GM18511 (cell line): ENCODE results near the gene ABCC3.
"Not testable (repeated sequence)": the region's sequence is repeated elsewhere in the genome, so short reads cannot be mapped to it uniquely, and the experiment has no call there.

Experiments
- ATAC-seq: cut with Tn5 transposase; IDR thresholded peaks from one replicate; pipeline ENCODE4 v1.9.1; 2021; ENCODE audit warnings: mild to moderate bottlenecking, moderate library complexity; ENCODE audit not compliant: unreplicated experiment

ABCC3 gene

DNA sequence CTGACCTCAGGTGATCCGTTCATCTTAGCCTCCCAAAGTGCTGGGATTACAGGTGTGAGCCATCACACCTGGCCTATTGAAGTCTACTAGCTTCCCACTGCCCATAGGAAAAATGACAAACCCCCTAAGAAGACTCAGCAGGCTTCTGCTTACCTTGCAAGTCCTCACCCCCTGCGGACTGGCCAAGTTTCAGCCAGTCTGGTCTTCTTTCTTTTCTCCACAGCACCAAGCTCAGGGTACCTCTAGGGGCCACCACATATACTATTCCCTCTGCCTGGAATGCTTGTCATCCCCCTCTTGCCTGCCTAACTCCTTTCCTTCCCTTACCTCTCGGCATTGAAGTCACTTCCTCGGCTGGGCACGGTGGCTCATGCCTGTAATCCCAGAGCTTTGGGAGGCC is 31.2 kb downstream of the ABCC3 start:
- no peak for ATAC-seq

DNA sequence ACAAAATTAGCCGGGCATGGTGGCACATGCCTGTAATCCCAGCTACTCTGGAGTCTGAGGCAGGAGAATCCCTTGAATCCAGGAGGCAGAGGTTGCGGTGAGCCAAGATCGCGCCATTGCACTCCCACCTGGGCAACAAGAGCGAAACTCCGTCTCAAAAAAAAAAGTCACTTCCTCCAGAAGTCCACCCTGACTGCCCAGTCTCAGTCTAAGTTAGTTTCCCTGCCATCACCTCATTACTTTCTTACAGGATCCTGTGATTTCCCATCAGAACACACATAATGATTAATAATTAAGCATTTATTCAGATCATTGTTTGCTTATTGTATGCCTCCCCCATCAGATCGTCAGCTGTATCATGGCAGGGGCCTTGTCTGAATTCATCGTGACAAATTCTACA is 31.6 kb downstream of the ABCC3 start:
- ATAC-seq: no peak

DNA sequence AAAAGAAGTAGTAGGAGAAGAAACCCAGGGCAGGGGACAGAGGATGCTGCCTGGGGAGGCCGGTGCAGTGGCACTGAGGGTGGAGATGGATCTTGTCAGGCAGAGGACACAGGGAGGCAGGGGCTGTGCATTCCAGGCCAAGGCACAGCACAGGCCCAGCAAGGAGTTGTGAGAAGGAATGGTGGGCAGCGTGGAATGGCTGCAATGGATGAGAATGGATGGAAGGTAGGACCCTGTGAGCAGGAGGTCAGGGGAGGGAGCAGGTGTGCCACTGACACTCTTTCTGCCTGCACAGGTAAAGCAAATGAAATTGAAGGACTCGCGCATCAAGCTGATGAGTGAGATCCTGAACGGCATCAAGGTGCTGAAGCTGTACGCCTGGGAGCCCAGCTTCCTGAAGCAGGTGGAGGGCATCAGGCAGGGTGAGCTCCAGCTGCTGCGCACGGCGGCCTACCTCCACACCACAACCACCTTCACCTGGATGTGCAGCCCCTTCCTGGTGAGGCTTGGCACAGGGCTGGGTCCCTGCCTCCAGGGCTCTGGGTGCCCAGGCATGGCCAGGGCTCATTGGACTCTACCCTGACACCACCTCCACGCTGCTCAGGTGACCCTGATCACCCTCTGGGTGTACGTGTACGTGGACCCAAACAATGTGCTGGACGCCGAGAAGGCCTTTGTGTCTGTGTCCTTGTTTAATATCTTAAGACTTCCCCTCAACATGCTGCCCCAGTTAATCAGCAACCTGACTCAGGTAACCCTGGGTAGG is 32.8 kb downstream of the ABCC3 start:
- no peak for ATAC-seq

DNA sequence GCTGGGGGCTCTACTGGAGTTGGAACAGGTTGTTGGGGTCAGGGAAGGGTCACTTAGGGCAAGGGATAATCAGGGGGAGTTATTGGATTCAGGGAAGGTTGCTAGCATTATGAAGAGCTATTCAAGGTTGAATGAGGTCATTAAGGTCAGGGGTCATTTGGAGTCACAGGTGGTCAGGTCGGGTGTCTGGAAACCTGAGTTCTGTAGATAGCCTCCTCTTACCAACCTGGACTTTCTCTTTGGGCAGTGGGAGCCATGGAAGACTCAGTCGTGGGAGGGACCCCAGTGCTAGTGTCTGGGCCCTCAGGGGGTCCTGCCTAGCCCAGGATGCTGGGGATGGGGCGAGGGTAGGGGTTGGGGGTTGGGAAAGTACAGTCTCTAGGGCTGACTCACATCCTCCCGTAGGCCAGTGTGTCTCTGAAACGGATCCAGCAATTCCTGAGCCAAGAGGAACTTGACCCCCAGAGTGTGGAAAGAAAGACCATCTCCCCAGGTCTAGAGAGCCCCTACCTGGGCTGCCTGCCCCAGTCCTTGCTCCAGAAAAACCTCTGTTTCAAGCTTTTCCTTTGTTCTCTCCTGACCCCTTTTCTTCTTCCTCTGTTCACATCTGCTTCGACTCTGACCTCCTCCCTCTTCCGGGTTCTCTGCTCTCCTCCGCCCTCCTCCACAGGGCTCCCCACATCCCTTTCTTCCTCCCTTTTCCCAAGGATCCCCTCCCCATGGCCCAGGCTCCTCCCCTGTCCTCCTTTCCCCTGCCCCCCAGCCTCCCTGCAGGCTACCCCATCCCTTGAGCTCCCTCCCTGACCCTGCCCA is 33.5 kb downstream of the ABCC3 start:
- ATAC-seq: no peak

DNA sequence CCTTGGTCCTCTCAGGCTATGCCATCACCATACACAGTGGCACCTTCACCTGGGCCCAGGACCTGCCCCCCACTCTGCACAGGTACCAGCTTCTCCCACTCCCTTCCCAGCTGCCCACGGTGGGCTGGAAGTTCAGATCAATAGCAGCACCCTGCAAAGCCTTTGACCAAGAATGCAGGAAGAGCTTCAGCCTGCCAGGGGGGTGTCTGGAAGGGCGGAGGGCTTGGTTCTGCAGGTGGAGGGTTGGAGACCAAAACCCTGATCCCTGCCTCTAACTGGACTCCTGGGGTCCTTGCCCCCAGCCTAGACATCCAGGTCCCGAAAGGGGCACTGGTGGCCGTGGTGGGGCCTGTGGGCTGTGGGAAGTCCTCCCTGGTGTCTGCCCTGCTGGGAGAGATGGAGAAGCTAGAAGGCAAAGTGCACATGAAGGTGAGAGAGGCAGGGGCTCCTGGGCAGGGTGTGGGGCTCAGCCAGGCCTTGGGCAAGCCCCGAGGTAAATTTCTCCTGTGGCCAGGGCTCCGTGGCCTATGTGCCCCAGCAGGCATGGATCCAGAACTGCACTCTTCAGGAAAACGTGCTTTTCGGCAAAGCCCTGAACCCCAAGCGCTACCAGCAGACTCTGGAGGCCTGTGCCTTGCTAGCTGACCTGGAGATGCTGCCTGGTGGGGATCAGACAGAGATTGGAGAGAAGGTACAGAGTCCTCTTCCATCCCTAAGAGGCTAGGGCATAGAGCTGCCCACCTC is 34.3 kb downstream of the ABCC3 start:
- ATAC-seq: no peak

DNA sequence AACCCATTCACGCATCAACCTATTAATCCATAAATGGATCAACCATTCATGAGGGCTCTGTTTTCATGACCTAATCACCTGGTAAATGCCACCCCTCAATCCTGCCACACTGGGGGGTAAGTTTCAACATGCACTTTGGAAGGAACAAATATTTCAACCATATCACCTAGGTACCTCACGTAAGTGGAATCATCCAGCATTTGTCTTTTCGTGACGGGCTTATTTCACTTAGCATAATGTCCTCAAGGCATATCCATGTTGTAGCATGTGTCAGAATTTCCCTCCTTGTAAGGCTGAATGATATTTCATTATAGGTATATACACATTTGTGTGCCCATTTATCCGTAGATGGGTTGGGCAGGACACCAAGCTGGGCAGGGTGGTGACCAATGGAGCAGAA is 37.4 kb downstream of the ABCC3 start:
- no peak for ATAC-seq

DNA sequence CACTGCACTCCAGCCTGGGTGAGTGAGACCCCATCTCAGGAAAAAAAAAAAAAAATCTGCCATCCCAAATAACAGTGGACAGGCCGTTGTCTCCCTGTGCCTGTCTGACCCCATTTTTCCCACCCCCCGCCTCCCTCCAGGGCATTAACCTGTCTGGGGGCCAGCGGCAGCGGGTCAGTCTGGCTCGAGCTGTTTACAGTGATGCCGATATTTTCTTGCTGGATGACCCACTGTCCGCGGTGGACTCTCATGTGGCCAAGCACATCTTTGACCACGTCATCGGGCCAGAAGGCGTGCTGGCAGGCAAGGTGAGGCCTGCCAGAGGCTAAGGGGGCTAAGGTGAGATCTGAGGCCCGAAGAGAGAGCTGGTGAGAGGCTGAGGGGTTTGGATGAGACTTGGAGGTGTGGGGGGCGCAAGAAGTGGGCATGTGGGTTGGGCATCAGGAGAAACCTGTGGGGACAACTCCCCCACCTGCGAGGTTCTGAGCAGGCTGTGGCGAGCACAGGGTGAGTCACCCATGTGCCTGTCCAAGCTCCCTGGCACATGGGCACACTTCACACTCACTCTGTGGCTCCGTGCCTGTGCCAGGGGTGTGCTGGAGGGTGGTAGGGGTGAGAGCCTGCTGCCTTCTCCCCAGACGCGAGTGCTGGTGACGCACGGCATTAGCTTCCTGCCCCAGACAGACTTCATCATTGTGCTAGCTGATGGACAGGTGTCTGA is 38.3 kb downstream of the ABCC3 start:
- no peak for ATAC-seq

DNA sequence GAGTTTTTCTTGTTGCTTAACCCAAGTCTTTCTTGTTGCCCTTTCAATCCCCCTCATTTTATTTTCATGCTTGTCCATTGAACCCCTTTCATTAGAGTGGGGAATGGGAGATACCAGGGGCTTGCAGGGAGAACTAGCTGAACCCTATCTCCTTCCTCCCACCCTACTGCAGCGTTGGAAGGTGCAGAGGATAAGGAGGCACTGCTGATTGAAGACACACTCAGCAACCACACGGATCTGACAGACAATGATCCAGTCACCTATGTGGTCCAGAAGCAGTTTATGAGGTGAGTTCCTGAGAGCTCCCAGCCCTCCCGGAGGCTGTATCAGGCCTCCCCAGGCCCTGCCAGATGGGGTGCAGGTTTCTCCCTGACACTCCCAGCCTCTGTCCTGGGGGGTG is 40.5 kb downstream of the ABCC3 start:
- ATAC-seq: no peak

DNA sequence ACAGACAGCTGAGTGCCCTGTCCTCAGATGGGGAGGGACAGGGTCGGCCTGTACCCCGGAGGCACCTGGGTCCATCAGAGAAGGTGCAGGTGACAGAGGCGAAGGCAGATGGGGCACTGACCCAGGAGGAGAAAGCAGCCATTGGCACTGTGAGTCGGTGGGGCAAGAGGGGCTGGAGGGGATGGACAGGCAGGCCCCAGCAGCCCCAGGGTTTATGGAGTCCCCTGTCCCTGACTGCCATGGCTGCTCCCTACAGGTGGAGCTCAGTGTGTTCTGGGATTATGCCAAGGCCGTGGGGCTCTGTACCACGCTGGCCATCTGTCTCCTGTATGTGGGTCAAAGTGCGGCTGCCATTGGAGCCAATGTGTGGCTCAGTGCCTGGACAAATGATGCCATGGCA is 40.9 kb downstream of the ABCC3 start:
- no peak for ATAC-seq

DNA sequence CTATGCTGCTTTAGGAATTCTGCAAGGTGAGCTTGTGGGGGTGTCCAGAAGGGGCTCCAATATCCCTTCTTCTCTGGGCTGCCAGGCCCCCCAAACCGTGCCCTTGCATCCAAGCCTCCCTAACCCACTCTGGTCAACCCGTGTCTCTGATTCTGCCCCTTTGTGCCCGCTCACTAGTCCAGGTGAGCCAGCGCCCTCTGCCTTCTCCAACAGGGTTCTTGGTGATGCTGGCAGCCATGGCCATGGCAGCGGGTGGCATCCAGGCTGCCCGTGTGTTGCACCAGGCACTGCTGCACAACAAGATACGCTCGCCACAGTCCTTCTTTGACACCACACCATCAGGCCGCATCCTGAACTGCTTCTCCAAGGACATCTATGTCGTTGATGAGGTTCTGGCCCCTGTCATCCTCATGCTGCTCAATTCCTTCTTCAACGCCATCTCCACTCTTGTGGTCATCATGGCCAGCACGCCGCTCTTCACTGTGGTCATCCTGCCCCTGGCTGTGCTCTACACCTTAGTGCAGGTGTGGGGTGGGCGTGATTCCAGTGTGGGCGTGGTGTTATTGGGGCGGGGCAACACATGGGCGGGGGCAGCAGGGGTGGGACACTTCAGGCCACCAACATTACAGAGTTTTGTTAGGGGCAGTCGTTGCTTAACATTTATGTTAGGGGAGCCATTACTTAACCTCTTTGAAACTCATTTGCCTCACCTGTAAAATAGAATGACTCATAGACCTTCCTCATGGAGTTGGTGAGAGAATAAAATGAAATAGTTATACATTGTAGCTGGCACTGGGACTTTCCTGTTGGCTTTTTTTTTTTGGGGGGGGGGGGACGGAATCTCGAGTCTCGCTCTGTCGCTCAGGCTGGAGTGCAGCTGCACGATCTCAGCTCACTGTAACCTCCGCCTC is 41.6 kb downstream of the ABCC3 start:
- no peak for ATAC-seq

DNA sequence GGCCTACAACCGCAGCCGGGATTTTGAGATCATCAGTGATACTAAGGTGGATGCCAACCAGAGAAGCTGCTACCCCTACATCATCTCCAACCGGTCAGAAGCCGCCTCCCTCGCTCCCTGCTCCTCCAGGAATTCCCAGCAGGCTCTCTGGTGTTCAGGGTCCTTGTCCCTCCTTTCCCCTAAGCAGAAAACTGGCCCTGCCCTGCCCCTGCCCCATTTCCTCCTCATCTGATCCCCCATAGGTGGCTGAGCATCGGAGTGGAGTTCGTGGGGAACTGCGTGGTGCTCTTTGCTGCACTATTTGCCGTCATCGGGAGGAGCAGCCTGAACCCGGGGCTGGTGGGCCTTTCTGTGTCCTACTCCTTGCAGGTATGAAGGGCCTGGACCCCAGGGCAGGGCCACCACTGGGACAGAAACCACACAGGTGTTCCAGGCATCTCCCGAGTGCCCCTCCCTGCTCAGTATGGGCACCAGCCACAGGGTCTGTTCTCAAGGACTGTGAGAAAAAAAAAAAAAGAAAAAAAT is 43.2 kb downstream of the ABCC3 start:
- no peak for ATAC-seq

DNA sequence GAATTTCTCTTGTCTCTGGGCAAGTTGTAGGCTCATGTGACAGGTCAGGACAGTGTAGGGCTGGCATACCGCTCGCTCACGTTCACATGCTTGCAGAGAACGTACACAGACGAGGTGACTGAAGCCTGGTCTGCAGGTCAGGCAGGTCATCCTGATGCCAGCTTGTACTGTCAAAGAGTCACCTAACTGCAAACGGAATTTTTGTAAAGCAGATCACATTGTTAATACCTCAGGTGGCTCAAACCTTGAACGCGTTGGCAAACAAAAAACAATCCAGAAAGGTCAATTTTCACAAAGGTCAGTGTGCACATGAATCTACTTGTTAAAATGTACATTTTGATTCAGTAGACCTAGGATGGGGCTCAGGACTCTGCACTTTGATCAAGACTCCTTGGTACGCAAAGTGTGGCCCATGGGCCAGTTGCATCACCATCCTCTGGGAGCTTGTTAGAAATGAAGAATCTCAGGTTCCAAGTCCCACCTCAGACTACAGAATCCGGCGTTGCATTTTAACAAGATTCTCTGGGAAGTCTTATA is 44.4 kb downstream of the ABCC3 start:
- no peak for ATAC-seq

DNA sequence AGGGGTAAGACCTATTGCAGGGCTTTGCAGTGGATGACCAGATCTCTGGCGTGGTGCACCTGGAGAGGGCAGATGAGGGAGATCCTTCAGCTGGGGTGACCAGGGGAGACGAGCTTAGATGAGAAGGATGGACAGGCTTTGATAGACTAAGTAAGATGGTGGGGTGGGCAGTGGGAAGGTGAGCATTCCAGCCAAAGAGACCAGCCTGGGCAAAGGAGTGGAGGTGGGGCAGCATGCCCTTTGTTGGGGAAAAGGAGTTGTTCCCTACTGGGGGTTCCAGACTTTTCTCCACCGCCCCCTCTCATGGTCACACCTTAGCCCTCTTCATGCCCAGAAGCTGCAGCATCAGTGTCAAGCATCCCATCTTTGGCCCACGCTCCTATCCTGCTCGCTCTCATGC is 45.4 kb downstream of the ABCC3 start:
- ATAC-seq: no peak

DNA sequence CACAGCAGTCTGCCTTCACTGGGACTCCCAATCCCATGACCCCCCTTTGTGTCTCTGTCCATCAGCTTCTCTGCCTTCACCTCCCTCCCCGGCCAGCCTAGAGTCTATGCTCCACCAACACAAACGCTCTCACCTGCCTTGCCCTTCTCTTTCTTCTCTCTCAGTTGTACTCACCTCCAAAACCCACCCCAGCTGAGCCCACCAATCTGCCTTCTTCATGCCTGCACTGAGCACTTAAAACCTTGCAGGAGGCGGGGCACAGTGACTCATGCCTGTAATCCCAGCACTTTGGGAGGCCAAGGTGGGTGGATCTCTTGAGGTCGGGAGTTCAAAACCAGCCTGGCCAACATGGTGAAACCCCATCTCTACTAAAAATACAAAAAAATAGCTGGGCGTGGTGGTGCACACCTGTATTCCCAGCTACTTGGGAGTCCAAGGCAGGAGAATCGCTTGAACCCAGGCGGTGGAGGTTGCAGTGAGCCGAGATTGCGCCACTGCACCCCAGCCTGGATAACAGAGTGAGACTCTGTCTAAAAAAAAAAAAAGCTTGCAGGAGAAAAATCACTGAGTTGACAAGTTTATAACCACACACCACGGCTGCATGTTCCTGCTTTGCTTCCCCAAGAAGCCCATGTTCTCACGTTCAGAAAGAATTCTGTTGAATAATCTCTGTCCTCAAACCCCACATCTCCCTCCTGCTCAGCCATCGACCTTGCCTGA is 46.0 kb downstream of the ABCC3 start:
- ATAC-seq: not testable (repeated sequence)

DNA sequence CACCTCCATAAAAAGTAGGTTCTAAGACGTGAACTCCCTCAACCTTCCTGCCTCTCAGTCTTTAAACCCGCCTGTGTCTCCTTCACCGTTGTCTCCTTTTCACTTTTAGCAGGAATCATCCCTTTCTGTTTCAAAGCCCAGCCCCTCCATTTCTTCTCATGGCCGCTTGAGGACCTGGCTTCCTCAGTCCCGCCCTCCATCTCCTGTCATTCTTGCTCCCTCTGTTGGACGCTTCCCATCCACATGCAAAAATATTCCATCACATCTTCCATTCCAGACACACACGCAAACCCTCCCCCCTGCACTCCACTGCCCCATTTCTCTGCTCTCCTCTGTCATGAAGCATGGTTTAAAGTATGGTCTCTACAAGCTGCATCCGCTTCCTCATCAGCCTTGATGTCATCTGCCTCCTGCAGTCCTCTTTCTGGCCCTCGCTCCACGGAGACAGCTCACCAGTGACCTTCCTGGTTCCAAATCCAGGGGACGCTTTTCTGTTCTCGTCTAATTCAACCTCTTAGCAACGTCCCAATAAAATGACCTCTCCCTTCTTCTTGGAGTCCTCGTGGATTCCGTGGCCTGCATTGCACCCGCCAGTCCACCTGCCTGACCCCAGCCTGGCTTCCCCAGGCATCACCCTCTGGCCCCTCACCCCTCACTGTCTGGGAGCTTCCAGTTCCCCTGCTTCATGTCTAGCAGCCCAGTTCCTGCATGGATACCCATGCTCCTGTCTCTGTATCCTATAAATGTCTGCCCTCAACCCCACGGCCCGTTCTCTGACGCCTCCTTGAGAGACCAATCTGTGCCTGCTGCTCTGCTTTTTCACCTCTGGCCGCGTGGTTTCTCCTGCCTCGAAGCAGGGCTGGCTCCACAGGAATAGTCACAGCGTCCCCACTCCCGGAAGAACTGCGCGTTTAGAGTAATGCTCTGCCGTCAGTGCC is 46.9 kb downstream of the ABCC3 start:
- no peak for ATAC-seq

DNA sequence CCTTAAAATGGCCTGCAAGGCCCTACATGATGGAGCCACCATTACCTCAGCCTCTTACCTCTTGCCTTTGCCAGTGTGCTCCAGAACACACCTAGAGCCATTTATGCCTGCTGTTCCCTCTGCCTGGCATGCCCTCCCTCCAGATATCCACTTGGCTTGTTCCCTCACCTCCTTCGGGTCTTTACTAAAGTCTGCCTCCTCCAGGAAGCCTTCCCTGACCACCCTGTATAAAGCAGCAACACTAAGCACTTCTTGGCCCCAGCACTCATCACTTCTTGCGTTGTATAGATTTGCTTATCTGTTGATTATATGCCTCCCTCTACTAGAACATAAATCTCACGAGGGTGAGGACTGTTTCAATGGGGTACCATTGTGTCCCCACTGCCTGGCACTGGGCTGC is 47.8 kb downstream of the ABCC3 start:
- ATAC-seq: no peak

DNA sequence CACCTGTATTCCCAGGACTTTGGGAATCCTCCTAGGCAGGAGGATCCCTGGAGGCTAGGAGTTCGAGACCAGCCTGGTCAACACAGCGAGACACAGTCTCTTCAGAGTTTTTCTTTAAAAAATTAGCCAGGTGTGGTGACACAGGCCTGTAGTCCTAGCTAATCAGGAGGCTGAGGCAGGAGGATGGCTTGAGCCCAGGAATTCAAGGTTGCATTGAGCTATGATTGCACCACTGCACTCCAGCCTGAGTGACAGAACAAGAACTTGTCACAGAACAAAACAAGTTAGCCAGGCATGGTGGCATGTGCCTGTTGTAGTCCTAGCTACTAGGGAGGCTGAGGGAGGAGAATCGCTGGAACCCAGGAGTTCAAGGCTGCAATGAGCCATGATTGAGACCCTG is 48.3 kb downstream of the ABCC3 start:
- ATAC-seq: no peak
